IMR-90 (cell line): Measurements from ENCODE around the gene GPR3. TPM values are rescaled to one million over a fixed set of nuclear protein-coding genes. Genes with fewer than 3 reads are reported as not detected.
A peak's percentile ranks its signal among the peaks of the same experiment; 100 is the strongest.

ENCODE experiments used
- ATAC-seq: fragments of 200-7000 bp; cut with Tn5 transposase; 2 replicates; pipeline ENCODE4 v1.9.1; 2020; ENCODE audit warnings: low read depth, mild to moderate bottlenecking, moderate library complexity
- BruUV-seq: library from RNA; stranded (reverse); fragments of 400-500 nt; replicated peaks from 2 replicates; lab custom pipeline; 2021; lab: Mats Ljungman, UMichigan
- CTCF ChIA-PET: fragments of 300-600 bp; formaldehyde crosslinking; extraction: SDS; loops from one replicate; lab custom pipeline; 2021; ENCODE audit warnings: antibody characterized with exemption; lab: Yijun Ruan, JAX
- POLR2A ChIA-PET: fragments of 300-600 bp; sonication (Branson Sonifier 250); formaldehyde crosslinking; loops from one replicate; lab custom pipeline; 2022; ENCODE audit warnings: antibody characterized with exemption; ENCODE audit not compliant: unreplicated experiment; lab: Charles Lee
- DNase-seq: peaks from one replicate; pipeline ENCODE4 v3.0.0; 2013
- H2AFZ ChIP-seq: replicated peaks from 2 replicates; pipeline ENCODE3; 2013; ENCODE audit warnings: low read length, mild to moderate bottlenecking; ENCODE audit not compliant: poor library complexity
- H2AK5ac ChIP-seq: 2 replicates; pipeline ENCODE4 v1.6.1; 2013; ENCODE audit warnings: low read depth, low read length, inconsistent platforms
- H2AK9ac ChIP-seq: replicated peaks from 2 replicates; pipeline ENCODE3; 2013; ENCODE audit warnings: mild to moderate bottlenecking, low read depth, low read length, moderate library complexity; ENCODE audit not compliant: poor library complexity
- H2BK120ac ChIP-seq: 2 replicates; pipeline ENCODE4 v1.6.1; 2013; ENCODE audit warnings: low read depth, low read length, inconsistent platforms
- H2BK15ac ChIP-seq: 3 replicates; pipeline ENCODE4 v1.6.1; 2013; ENCODE audit warnings: low read depth, low read length, inconsistent platforms
- H2BK20ac ChIP-seq: 2 replicates; pipeline ENCODE4 v1.6.1; 2013; ENCODE audit warnings: low read depth, mild to moderate bottlenecking, inconsistent platforms, low read length, moderate library complexity
- H2BK5ac ChIP-seq: 2 replicates; pipeline ENCODE4 v1.6.1; 2013; ENCODE audit warnings: mild to moderate bottlenecking, low read depth, low read length, inconsistent platforms; ENCODE audit not compliant: poor library complexity, severe bottlenecking
- H3K14ac ChIP-seq: replicated peaks from 2 replicates; pipeline ENCODE4 v1.6.1; 2013; ENCODE audit warnings: low read depth, low read length, inconsistent platforms
- H3K18ac ChIP-seq: 2 replicates; pipeline ENCODE4 v1.6.1; 2013; ENCODE audit warnings: low read depth, low read length, control low read depth
- H3K23ac ChIP-seq: 2 replicates; pipeline ENCODE4 v1.6.1; 2013; ENCODE audit warnings: low read depth, low read length, inconsistent platforms
- H3K27ac ChIP-seq: 2 replicates; pipeline ENCODE4 v1.5.1; 2013; ENCODE audit warnings: mild to moderate bottlenecking, control low read depth, low read length; ENCODE audit not compliant: insufficient read depth
- H3K27me3 ChIP-seq: 2 replicates; pipeline ENCODE4 v1.6.1; 2013; ENCODE audit warnings: low read length; ENCODE audit not compliant: control insufficient read depth, insufficient read depth
- H3K36me3 ChIP-seq: 2 replicates; pipeline ENCODE4 v1.6.1; 2013; ENCODE audit warnings: low read length, mixed read lengths; ENCODE audit not compliant: control insufficient read depth, insufficient read depth
- H3K4ac ChIP-seq: 2 replicates; pipeline ENCODE4 v1.6.1; 2013; ENCODE audit warnings: low read depth, low read length, inconsistent platforms
- H3K4me1 ChIP-seq: 2 replicates; pipeline ENCODE4 v1.6.1; 2013; ENCODE audit warnings: low read length, mixed read lengths; ENCODE audit not compliant: control insufficient read depth, insufficient read depth
- H3K4me2 ChIP-seq: 2 replicates; pipeline ENCODE4 v1.6.1; 2013; ENCODE audit warnings: low read depth, mild to moderate bottlenecking, control low read depth, low read length, moderate library complexity
- H3K4me3 ChIP-seq: 2 replicates; pipeline ENCODE4 v1.5.1; 2013; ENCODE audit warnings: low read depth, mild to moderate bottlenecking, control low read depth, low read length, moderate library complexity; ENCODE audit not compliant: insufficient read depth
- H3K56ac ChIP-seq: 2 replicates; pipeline ENCODE4 v1.6.1; 2013; ENCODE audit warnings: low read length, inconsistent platforms; ENCODE audit not compliant: insufficient read depth; ENCODE audit errors: extremely low read depth
- H3K79me1 ChIP-seq, 2 experiments: 2 replicates each; pipeline ENCODE4 v1.6.1; 2013; ENCODE audit warnings: low read length in 2 of 2, inconsistent platforms in 1 of 2, low read depth in 1 of 2
- H3K9ac ChIP-seq: 2 replicates; pipeline ENCODE4 v1.6.1; 2013; ENCODE audit warnings: low read depth, low read length, control low read depth
- H3K9me1 ChIP-seq: 2 replicates; pipeline ENCODE4 v1.6.1; 2013; ENCODE audit warnings: low read length, inconsistent platforms; ENCODE audit not compliant: insufficient read depth
- H3K9me3 ChIP-seq: 2 replicates; pipeline ENCODE4 v1.6.1; 2013; ENCODE audit warnings: low read length; ENCODE audit not compliant: control insufficient read depth, insufficient read depth
- H4K20me1 ChIP-seq: 2 replicates; pipeline ENCODE4 v1.6.1; 2013; ENCODE audit warnings: low read length, inconsistent platforms; ENCODE audit not compliant: insufficient read depth
- H4K5ac ChIP-seq: 2 replicates; pipeline ENCODE4 v1.6.1; 2013; ENCODE audit warnings: mild to moderate bottlenecking, low read depth, low read length, control low read depth
- H4K8ac ChIP-seq, 2 experiments: 2 replicates each; pipeline ENCODE4 v1.6.1; 2013; ENCODE audit warnings: low read depth in 2 of 2, low read length in 2 of 2, control low read depth in 1 of 2, inconsistent platforms in 1 of 2
- H4K91ac ChIP-seq: 2 replicates; pipeline ENCODE4 v1.6.1; 2013; ENCODE audit warnings: low read depth, low read length, inconsistent platforms; ENCODE audit not compliant: insufficient read depth
- CEBPB ChIP-seq: IDR thresholded peaks from 2 replicates; pipeline ENCODE4 v1.6.1; 2012; ENCODE audit warnings: low read depth, low read length, improper control_type of control experiment
- CTCF ChIP-seq: conservative IDR thresholded peaks from 2 replicates; pipeline ENCODE4 v1.5.1; 2012; ENCODE audit warnings: mild to moderate bottlenecking, low read depth, low read length, improper control_type of control experiment
- ELK1 ChIP-seq: fragments of 150-350 bp; IDR thresholded peaks from 2 replicates; pipeline ENCODE4 v1.6.1; 2016; ENCODE audit warnings: low read depth, mild to moderate bottlenecking, low read length, moderate library complexity, borderline replicate concordance
- FOS ChIP-seq: fragments of 150-350 bp; IDR thresholded peaks from 2 replicates; pipeline ENCODE4 v1.6.1; 2016; ENCODE audit warnings: low read depth, low read length
- MAFK ChIP-seq: IDR thresholded peaks from 2 replicates; pipeline ENCODE4 v1.6.1; 2012; ENCODE audit warnings: low read depth, low read length, improper control_type of control experiment
- MXI1 ChIP-seq: IDR thresholded peaks from 2 replicates; pipeline ENCODE4 v1.6.1; 2012; ENCODE audit warnings: low read depth, mild to moderate bottlenecking, low read length, moderate library complexity, borderline replicate concordance
- RFX5 ChIP-seq: IDR thresholded peaks from 2 replicates; pipeline ENCODE4 v1.8.0; 2012; ENCODE audit warnings: low read depth, mild to moderate bottlenecking, low read length, moderate library complexity
- SMC3 ChIP-seq: fragments of 150-350 bp; IDR thresholded peaks from 2 replicates; pipeline ENCODE4 v1.6.1; 2016; ENCODE audit warnings: low read depth, mild to moderate bottlenecking, antibody characterized with exemption, low read length, moderate library complexity
- WGBS, 2 experiments: methylation state at CpG; one replicate each; pipeline versions ENCODE4 v1.1.5 to v1.1.7; 2013; ENCODE audit warnings: missing lambda C conversion rate in 2 of 2; ENCODE audit not compliant: insufficient read length in 1 of 2; ENCODE audit errors: extremely low coverage in 2 of 2; 5-methylcytosine and 5-hydroxymethylcytosine counted together
- dilution Hi-C: fragments of 300-500 bp; cut with HindIII; formaldehyde crosslinking; loops from one replicate; pipeline ENCODE4 v1.14.3; 2018; ENCODE audit warnings: low sequenced_read_pairs; ENCODE audit not compliant: unreplicated experiment
- in situ Hi-C: fragments of 300-500 bp; cut with MboI; formaldehyde crosslinking; loops from 3 replicates; pipeline ENCODE4 v1.14.3; 2019; ENCODE audit warnings: low sequenced_read_pairs, inconsistent platforms, mixed read lengths
- intact Hi-C: fragments of 100-400 bp; cut with micrococcal nuclease; formaldehyde crosslinking; loops from 2 replicates; pipeline ENCODE4 v1.10.0; 2022
- polyA plus RNA-seq, 3 experiments: library from polyadenylated mRNA; depleted of rRNA; stranded (reverse); fragments of >200 nt; gene quantifications; 2 replicates each; pipeline ENCODE4 v1.2.3, GENCODE V29; 2012; ENCODE audit warnings: low replicate concordance in 1 of 3
- total RNA-seq: library from RNA; depleted of rRNA; stranded (reverse); fragments of >200 nt; gene quantifications from 2 replicates; pipeline ENCODE4 v1.2.3, GENCODE V29; 2012
- TF ChIP-seq, protein P1 (sequence below): fragments of 150-350 bp; IDR thresholded peaks from 2 replicates; pipeline ENCODE4 v1.6.1; 2017; ENCODE audit warnings: mild to moderate bottlenecking, antibody characterized with exemption, low read length, low read depth

GPR3 gene
- total and polyA plus RNA-seq, 2 of the 4 experiments (the other 2 are of a cell fraction): 0.72 to 4.8 TPM

DNA sequence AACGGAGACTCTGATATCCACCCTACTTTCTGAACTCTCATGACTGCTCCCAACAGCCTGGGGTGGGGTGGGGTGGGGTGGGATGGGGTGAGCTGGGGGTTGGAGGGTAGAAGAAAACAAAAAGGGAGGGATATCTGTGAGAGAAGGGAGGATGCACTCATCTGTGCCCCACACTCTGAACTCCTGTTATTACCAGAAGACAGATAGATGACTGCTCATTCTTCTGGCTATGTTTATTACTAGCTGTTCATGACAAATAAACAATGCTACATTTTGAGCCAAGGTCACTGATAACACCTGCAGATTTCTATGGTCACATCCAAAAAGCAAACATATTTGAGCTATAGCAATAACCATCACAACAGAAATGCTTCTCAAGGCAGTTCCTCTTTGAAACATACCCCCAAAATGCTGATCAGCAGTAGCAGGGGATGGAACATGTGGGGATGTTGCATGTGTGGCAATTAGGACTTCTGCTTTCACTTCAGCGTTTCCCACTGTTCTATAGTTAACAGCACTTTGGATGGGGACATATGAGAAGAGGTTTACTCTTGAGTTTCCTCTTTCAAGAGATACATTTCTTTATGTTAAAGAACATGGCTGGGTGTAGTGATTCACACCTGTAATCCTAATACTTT lies 43.3 kb downstream of the GPR3 start:
- H2BK120ac ChIP-seq: no peak overlapping the region
- no peak overlapping the region for H4K8ac ChIP-seq
- no peak overlapping the region for H4K5ac ChIP-seq
- peak; percentile 6; the same call in 1 of the 2 replicates for ATAC-seq
- ChIA-PET POLR2A (interaction anchor here (0.6 kb wide), 1 partner anchor 1592 kb away, joined by 4 read pairs; no protein-coding TSS in a partner anchor), CTCF (interaction anchor here (0.9 to 1.7 kb wide), 2 partner anchors 8 to 19 kb away, joined by 3 to 6 read pairs; no protein-coding TSS in a partner anchor)
- intact Hi-C loops (no loop called here), dilution Hi-C loops (no loop called here), in situ Hi-C loops (no loop called here)
- H3K9me3 ChIP-seq: no peaks in the 10 kb centered on the region
- no peak overlapping the region for H4K91ac ChIP-seq
- no peaks in the 10 kb centered on the region; the same call in 1 of the 2 replicates for H3K36me3 ChIP-seq
- H3K79me1 ChIP-seq: peaks cover 52 to 91% of the 10 kb centered on the region in 2 experiments
- H2AK9ac ChIP-seq: no peak overlapping the region
- no peak overlapping the region for H3K4me2 ChIP-seq
- no peak overlapping the region for H2AK5ac ChIP-seq
- no peak overlapping the region for H3K4ac ChIP-seq
- no peak overlapping the region for H2BK15ac ChIP-seq
- peaks cover 20% of the 10 kb centered on the region for H3K9me1 ChIP-seq
- H3K9ac ChIP-seq: no peak overlapping the region
- no peak overlapping the region for H3K23ac ChIP-seq
- H3K56ac ChIP-seq: no peak overlapping the region
- no peak overlapping the region for H3K4me3 ChIP-seq
- H2BK5ac ChIP-seq: no peak overlapping the region
- no peak overlapping the region for H2BK20ac ChIP-seq
- H3K27ac ChIP-seq: no peak overlapping the region
- no peaks in the 10 kb centered on the region for H3K27me3 ChIP-seq
- no peak overlapping the region for H3K18ac ChIP-seq
- peaks cover 77% of the 10 kb centered on the region for H4K20me1 ChIP-seq
- no CpG with 5 or more reads among the region's 2 CpGs for WGBS, 2 experiments
- peaks cover 30% of the 10 kb centered on the region for H3K4me1 ChIP-seq
- no peak overlapping the region for H3K14ac ChIP-seq
- no peak for DNase-seq
- H2AFZ ChIP-seq: no peak overlapping the region
- TF ChIP-seq CTCF: no peak
- no peak for TF ChIP-seq SMC3
- no peak for TF ChIP-seq FOS
- TF ChIP-seq CEBPB: no peak
- no peak for TF ChIP-seq RFX5
- TF ChIP-seq, protein P1, sequence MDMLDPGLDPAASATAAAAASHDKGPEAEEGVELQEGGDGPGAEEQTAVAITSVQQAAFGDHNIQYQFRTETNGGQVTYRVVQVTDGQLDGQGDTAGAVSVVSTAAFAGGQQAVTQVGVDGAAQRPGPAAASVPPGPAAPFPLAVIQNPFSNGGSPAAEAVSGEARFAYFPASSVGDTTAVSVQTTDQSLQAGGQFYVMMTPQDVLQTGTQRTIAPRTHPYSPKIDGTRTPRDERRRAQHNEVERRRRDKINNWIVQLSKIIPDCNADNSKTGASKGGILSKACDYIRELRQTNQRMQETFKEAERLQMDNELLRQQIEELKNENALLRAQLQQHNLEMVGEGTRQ: no peak
- no peak for TF ChIP-seq MAFK
- TF ChIP-seq MXI1: no peak
- TF ChIP-seq ELK1: no peak
- no TSS peak for BruUV-seq
